Measurements from ENCODE around the gene PRRT1B.

PRRT1B gene

DNA sequence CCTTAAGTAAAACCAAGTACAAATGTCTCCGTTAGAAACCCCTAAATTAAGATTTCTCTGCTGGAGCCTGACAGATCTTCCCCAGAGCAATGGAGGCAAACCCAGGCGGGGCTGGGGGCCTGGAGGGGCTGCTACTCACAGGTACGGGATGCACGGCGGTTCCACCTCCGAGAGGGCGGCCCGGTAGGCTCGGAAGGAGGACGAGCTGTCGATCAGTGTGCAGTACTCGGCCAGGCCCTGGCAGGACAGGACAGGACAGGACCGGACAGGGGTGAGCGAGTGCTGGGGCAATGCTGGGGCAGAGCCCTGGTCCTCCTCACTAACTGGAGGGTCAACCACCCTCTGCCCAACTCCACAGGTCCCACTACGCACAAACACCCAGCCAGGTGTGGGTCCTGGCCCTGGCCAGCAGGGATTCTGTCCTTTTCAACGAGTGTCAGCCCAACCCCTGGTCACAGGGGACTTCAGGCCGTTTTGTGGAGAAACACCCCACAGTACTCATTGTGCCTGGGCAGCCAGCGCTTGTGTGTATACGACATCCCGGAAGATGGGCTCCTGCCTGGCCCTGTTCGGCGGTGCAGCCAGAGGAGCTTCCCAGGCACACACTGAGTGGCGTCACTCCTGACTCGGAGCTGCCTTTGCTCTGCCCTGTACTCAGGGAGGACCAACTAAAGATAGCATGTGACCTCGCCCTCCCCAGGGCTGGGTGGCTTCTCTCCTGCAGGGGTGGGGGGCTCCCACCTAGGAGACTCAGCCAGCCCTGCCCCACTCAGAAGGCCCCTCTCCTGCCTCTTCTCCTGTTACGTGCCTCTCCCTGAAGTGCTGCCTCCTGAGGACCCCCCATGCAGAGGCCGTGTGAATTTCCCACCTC, 37.4 kb downstream of the PRRT1B start:
- no peak for DNase-seq

DNA sequence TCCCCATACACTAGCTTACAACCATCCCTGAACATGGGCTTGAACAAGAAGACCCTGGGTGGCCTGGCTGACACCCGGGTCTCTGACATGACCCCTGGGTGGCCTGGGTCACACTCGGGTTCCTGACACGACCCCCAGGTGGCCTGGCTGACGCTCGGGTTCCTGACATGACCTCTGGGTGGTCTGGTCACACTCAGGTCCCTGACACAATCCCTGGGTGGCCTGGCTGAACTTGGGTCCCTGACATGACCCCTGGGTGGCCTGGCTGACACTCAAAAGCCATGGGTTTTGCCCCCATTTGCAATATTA, 38.0 kb downstream of the PRRT1B start:
- DNase-seq, result no peak

DNA sequence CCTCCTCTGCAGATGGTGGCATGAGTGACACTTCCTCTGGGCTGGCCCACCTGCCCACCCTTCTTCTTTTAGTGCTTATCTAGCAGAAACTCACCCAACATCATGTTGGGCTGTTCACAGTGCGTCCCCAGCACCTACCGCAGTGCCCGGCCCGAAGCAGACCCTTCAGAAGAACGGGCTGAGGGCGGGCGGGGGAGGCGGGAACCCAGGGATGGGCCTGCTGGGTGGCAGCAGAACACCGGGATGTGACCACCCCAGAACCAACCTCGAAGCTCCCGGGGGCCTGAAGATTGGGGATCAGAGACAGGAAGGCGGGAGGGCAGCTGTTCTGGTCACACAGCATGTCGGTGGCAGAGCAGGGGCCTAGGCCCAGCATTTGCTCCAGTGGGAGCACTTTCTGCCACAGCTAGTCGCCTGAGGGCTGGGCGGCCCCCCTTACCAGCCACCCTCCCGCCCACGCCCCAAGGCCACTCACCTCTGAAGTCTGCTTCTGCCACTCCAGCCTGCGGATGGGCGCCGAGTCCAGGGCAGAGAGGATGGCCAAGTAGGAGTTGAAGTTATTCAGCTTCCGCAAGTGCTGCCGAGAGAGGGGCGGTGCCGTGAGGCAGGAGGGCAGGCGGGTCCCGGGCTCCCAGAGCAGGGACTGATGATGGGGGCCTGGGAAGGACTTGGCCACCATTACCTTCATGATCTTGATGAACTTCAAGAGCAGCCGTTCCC, 38.7 kb downstream of the PRRT1B start:
- no peak for DNase-seq

DNA sequence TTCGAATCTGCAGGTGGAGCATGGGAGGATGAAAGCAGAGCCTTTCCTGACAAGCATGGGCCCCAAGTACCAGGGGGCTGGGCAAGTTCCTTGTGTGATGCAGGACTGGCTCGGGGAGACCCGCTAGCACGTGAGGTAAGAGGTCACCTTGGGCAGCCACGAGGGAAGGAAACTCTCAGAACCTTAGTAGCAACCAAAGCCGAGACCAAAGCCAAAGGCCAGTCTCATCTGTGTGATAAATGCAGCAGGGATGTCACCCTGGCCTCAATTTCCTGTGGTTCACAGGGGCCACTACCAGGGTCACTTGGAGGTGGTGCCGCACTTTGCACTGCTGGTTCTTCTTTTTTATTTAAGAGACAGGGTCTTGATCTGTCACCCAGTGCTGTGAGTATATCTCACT, 39.5 kb downstream of the PRRT1B start:
- no peak for DNase-seq

DNA sequence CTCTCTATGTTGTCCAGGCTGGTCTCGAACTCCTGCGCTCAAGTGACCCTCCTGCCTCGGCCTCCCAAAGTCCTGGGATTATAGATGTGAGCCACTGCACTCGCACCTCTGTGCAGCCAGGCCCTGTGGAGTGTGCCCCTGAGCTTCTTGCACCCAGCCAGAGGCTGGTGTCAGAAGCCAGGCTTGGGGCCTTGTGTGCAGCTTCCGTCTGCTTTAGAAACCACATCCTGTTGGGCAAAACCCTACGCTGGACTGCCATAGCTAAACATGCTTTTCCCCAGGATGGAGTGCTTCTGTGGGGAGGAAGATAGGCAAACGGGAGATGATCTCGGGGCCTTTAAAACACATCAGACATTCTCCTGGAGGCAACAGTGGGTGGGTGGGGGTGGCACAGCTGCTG, 40.1 kb downstream of the PRRT1B start:
- DNase-seq, result no peak

DNA sequence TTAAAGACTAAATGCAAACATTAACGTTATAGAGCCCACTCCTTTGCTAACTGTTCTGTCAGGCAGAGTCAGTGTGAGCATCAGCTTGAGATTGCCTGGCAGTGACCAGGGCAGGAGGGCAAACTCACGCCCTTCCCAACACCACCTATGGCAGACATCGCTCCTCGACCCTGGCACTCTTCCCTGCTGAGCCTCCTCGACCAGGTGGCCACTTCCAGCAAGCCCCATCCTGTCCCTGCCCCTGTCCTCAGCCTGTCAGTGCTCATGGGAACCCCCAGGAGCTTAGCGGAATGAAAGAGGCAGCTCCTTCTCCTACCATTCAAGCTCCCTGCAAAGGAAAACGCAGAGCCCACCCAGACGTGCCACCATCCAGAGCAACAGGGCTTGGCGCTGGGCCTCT, 42.0 kb downstream of the PRRT1B start:
- no peak for DNase-seq

DNA sequence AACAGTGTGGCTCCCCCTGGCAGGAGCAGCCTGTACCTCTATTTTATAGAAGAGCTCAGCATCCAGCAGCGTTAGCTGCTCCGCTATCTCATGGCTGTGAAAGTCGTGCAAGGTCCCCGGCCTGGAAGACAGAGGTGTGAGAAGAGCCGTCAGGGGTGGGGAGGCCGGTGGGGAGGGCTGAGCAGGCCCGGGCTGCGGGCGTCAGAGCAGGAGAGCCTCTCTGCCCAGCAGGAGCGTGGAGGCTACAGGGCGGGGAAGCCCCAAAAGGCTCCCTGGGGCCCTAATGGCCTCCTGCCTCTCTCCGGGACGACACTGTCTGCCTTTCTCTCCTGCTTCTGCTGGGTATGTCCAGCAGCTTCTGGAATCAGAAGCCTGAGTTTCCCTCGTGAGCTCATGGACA, 42.6 kb downstream of the PRRT1B start:
- no peak for DNase-seq

DNA sequence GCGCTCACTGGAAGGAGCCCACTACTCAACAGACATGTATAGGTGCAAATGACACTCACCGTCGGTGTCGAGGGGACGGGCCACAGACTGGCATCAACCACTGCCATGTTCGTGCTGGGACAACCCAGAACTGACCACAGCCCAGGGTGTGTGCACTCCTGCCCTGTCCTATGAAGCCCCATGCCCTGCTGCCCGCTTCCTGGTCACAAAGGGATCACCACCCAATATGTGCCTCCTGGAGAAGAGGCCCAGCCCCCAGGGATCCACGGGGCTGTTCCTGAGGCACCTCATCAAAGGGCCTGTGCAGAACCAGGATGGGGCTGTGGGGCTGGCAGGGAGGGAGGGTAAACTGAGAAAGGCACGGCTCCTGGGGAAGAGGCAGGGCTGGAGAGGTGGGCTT, 43.1 kb downstream of the PRRT1B start:
- DNase-seq, result no peak

DNA sequence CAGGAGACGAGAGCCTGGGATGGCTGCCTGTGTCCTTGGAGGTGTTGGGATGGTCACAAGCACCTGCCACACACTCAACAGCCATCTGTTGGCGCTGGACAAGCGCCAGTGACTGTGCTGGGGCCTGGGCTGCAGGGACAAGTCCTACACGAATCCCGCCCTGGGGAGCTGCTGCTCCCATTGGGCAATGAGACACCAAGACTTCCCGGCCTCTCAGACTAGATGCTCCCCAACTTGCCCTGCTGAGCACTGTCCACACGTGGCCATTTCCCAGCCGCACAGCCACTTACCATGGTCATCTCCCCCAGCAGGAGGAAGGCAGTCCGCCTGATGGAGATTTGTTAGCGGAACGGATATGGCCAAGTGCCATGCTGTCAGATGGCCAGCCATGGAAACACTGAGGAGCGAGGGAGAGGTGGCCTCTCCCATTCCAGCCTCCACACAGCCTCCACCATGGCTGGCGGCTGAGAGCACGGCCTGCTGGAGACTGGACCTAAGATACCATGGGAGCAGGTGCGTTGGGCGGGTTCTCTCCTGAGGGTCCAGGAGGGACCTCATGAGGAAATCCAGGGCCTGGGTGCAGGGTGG, 43.9 kb downstream of the PRRT1B start:
- DNase-seq, result no peak

DNA sequence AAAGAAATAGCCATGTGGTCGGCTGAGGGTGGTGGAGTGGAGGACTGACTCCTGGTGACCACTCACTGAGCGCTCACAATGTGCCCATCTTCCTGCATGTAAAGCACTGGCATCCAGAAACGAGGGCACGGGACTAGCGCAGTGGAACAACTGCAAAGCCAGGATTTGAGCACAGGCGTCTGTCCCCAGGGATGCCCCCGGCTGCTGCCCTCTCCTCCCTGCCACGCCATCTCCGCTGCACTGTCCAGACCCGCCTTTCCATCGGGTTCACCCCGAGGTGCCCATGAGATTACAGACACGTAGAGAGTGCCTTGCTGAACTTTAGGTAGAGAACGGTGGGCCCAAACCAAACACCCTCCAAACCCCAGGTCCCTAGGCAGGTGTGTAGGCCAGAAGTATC, 44.7 kb downstream of the PRRT1B start:
- DNase-seq, result no peak

DNA sequence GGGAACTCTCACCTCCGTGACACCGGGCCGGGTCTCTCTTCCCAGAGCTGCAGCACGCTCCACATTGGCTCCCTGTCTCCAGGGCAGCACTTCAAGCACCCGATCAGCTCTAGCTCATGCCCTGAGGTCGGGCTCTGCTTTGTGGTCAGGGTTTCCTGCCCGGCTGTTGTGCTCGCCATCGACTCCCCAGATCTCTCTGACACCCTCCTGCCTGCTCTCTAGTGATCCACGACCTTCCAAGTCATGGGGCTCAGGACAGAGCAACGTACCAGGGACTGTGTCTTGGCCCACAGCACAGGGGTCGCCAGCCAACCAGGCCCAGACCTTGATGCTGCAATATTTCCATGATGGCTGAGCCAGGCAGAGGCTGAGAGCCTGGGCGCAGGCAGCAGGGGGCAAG, 45.1 kb downstream of the PRRT1B start:
- no peak for DNase-seq

DNA sequence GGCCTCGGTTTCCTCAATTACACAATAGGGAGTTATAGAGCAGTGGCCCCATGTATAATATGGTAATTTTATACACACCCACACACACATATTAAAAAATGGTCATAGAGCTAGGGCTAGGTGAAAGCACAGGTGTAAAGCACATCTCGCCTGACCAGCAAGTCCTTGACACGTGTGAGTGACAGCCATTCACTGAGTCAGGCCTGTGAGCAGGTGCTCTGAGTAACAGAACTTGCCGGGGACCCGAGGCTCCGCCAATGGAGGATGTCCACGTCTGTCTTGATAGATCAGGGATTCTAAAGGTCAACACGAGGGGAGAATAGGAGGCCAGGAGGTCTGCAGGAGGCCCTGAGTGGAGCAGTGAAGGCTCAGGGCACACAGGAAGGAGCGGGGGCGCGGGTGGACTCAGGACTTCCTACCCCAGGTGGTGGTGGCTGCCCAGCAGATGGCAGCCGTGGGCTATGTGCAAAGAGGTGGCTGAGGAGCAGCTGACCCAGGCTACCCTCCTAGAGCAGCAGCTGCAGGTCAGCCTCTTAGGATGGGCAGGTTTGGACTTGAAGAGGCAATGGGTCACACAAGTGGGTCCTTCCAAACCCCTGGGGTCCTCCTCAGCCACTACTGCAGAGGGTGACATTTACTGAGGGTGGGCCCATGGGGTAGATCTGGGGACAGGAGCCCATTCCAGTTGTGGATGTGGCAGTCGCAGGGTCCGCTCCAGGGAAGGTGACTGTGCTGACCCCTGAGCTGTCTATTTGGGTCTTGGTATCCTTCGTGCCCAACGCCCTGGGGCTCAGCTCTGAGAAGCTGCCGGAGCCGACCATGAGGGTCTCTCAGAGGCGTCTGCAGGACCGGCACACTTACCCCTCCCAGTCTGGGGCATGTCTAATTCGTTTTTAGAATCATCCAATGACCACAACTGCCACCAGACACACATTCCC, 45.9 kb downstream of the PRRT1B start:
- peak; percentile 56 for DNase-seq

DNA sequence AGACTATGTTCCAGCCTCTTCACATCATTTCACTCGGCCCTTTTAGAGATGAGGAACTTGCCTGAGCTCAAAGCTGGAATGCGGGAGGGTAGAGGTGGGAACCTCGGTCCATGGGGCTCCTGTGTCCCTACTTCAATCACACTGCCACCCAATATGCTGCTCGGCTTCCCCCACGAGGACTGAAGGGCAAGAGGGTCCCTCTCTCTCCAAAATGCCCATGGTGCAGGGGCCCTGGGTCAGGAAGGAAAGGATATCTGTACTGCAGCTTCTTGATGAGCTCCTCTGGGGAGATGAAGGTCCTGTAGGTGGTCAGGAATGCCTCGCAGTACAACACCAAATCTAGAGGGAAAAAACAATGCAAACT, 46.5 kb downstream of the PRRT1B start:
- DNase-seq, result no peak

DNA sequence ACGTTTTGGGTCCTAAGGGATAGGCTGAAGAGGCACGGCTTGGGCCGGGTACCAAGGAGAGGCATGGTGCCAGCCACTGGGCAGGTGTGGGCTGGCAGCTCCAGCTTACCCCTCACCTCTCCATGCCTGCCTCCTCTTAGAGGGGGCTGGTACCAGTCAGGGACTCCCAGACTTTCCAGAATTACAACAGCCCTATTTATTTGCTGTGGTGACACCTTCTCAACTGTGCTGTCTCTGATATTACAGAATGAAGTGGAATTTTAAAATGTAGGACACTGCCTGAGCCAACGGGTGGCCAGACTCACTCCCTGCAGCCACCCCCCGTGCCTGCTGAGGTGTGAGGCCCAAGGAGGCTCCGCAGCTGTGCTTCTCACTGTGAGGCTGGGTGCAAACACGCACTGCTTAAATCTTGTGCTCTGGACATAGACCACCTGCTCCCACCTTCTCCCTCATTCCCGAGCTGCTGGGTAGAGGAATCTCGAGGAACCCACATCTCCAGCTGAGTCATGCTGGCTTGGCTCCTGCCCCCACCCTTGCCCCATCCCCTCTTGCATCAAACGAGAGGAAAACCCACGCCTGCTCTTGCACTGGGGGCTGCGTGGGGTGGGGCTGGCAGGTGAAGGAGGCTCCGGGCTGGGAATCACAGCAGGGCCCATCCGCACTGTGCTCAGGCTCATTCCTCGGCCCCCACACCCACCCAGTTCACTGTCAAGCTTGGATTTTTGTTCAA, 47.9 kb downstream of the PRRT1B start:
- DNase-seq, result no peak

DNA sequence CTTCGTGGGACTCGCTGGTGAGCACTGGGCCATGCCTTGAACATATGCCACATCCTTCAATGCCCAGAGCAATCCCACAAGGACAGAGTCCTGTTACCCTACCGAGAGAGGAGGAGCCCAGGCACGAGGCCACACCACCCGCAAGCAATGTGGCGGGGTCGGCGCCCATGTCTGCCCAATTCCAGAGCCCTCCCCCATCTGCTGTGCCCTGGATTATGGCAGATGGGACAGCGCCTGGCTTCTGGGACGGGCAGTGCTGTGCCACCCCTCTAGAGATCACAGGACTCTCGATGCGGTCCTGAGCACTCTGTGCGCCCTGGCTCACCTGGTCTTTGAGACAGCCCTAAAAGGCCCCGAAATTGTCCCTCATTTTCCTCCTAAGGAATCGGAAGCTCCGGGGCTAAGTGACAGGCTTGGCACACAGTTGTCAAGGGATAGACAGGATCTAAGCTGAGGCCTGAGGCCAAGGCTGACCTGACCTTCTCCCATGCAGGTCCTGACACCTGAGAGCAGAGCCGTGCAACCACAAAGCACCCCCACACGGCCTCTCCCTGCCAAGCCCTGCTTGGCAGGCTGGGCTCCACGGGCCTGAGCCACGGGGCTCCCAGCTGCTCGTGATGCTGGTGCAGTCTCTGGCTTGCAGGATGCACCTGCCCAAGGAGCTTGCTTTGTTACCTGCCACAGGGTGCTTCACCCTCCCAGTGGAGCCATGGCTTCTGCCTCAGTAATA, 48.8 kb downstream of the PRRT1B start:
- no peak for DNase-seq

DNA sequence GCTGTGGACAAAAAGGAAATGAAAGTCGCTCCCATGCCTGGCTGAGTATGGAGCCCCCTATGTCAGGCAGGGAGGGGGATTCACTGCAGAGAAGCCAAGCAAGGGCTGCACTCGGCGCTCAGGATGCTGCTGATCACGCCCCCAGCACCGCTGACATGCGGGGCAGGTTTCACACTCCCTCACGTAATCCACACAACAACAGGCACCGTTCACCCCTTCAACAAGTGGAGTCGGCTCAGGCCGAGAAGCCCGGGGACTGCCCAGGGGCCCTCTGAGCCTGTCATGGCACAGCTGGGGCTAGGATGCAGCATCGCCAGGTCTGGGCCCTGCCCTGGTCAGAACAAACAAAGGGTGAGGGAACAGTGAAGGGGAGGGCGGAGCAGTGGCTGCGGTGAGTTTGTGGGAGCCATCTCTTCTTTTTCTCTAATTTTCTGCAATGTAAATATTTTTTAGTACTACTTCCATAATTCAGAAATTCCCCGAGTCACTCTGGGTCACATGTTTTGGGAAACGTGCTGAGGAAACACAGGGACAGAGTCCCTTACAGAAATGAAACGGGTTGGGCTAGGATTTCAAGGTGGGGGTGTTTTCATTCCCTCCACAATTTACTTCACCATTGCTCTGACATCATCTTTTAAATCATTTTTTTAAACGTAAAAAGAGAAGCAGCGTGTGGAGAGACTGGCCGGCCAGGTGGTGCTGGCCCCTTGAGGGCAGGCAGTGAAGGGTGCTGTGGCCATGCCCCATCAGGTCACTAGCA, 49.8 kb downstream of the PRRT1B start:
- no peak for DNase-seq

DNA sequence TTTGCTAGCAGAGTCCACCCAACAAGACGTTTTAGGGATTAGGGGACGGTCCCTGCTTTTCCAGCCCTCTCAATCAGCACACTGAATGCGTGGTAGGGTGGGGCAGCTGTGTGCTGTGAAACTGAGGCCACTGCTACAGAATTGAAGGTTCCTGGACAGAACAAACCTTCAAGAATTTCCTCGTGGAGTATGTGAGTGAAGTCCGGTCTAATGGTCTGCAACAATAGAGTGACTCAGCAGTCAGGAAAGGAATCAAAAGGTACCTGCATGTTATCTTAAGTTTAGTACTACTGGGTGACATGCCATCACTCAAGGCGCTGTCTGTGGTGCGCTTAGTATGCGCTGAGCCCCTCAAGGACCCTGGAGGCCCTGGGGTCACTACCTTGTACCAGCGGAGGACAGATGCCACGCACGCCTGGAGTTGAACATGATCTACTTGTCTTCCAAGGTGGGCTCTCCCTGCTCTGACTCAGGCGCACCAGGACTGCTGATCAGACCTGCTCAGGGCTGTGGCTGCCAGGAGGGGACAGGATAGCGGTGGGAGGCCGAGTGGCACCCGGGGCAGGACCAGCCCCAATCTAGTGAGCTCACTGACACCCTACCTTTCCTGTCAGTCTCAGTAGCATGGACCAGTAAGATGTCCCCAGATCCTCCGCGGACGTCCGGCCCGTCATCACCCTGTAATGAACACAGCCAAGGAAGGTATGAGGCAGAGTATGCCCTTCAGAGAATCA, 50.5 kb downstream of the PRRT1B start:
- no peak for DNase-seq

DNA sequence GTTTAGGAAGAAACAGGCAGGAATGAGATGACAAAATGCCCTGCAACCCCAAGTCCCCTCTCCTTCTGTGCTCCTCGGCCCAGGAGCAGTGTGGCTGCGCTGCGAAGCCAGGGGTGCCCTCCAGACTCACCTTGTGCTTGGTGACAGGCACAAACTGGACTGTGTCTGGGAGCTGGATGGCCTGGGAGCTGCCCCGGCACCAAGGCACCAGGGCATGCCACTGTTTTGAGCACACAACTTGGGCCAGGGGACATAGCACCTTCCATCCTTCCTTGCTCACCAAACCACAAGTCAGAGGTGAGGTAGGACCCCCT, 51.1 kb downstream of the PRRT1B start:
- DNase-seq, result no peak

DNA sequence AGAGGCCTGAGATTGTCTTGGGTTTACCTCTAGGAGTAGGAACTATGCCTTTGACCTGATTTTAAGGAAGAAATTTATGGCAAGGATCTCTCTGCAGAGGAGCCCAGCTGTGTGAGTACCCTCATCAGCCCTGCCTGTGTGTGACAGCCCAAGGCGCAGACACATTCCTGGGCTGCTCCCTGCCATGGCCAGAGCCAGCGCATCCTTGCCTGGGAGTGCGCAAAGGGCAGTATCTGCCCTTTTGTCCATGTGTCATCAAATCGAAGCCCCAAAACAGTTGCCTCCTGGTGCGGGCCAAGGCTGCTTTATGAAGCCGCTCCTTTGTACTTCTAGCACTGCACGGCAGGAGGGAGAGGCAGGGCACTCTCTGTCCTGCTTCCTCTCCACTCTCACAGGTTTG, 51.9 kb downstream of the PRRT1B start:
- no peak for DNase-seq

DNA sequence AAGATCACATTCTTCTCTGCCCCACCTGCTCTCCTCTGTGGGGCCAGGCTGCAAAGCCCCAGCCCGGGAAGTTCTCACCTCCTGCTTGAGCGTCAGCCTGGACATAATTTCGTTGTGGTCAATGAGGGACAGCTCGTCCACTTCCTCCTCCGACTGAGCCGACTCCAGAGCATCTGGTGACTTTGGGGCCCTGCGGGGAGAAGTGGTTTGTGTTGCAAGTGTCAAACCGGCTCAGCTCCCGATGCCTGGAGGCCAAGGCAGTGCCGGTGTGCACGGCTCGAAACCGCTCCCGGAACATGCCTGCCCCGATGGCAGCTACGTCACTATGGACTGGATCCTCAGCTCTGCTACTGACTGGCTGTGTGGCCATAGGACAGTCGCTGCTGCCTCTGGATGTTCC, 52.8 kb downstream of the PRRT1B start:
- DNase-seq, result no peak
